HS-5 (cell line): ENCODE results near the gene ARHGEF25.
"Not testable (repeated sequence)": the region's sequence is repeated elsewhere in the genome, so short reads cannot be mapped to it uniquely, and the experiment has no call there.

Experiments used
- DNase-seq: peaks from one replicate; pipeline ENCODE4 v3.0.0-alpha.2; 2012; ENCODE audit warnings: low read depth

ARHGEF25 gene

DNA sequence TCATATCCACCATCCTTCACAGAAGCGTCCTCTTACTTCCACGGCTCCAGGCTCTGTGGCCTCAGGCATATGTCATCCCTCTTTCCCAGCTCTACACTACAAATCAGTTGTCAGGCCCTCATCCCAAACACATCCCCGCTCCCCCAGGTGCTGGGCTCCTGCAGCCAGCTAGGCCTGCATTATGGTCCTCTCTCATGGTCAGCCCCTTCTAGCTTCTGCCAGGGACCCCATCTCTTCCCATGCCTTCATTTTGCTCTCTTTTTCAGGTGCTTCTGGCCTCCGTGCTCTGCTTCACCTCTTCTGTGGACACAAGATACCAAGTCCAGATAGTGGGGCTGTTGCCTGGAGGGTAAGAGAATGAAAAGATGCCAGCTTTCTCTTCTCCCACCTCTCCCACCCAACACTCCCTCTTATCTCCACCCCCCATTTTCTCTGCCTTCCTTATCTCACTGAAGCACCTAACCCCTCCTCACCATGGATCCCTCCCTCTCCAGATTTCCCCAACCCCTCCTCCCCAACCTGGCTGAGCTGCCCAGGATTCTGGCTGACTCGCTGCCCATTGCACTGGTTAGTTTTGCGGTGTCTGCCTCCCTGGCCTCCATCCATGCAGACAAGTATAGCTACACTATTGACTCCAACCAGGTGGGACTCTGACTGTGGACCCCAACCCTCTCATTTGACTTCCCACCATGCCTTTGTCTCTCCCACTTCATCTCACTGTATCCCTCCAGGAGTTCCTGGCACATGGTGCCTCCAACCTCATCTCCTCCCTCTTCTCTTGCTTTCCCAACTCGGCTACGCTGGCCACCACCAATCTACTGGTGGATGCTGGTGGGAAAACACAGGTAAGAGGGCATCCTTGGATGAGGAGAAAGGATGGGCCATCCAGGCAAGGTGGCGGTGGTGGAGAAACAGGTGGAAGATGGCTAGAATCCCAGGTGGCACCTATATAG, 11.3 kb downstream of the ARHGEF25 start:
- DNase-seq, result no peak

- DNase-seq, result no peak
These were observed 12.2 kb downstream of the ARHGEF25 start for GRCh38 chr12:57623385-57623784.

DNA sequence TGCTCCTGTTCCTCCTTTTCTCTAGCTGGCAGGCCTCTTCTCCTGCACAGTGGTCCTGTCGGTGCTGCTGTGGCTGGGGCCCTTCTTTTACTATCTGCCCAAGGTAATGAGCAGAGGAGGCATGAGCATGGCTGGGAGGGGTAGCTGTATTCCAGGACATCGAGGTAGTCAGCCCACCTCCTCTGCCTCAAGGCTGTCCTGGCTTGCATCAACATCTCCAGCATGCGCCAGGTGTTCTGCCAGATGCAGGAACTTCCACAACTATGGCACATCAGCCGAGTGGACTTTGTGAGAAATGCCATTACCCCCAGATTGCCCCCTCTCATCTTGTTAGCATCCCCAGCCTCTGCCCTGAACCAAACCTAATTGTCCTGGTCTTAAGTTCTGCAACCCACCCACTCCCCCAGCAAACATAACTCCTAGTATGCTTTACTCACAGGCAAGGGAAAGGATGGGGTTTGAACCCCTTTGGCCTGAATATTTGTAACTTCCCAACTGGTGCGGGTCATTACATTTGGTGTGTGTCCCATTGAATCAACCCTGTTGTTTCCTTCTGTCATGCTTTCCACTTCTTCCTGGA, 12.7 kb downstream of the ARHGEF25 start:
- DNase-seq, result no peak

DNA sequence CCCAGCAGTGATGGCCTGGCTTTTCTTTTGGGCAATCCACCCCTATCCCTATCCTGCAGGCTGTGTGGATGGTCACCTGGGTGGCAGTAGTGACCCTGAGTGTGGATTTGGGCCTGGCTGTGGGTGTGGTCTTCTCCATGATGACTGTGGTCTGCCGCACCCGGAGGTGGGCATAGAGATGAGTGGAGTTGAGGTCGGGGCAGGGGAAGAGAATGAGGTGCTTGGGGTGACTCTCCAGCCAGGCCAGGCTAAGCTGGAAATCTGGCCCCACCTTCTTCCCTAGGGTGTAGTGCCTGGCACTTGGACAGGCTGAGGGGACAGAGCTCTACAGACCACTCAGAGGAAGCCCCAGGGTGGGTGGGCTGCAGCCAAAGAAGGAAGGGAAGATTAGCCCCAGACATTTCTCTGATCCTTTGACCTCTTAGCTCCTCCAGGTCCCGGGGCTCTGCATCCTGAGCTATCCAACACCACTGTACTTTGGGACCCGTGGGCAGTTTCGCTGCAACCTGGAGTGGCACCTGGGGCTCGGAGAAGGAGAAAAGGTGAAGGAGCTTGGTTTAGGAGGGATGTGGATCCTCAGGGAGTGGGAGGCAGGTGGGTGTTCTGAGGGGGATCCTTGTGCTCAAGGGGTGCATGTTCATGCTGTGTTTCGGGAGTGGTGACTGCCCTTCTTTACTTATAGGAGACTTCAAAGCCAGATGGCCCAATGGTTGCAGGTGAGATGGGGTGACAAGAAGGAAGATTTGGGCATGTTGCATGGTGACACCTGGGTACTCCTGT, 13.4 kb downstream of the ARHGEF25 start:
- no peak for DNase-seq

GRCh38 chr12:57625261-57626032, 14.2 kb downstream of the ARHGEF25 start:
- DNase-seq, result no peak

- DNase-seq, result no peak
These were observed 15.1 kb downstream of the ARHGEF25 start for GRCh38 chr12:57626111-57626920.

GRCh38 chr12:57626921-57627445, 15.7 kb downstream of the ARHGEF25 start:
- DNase-seq, result no peak

DNA sequence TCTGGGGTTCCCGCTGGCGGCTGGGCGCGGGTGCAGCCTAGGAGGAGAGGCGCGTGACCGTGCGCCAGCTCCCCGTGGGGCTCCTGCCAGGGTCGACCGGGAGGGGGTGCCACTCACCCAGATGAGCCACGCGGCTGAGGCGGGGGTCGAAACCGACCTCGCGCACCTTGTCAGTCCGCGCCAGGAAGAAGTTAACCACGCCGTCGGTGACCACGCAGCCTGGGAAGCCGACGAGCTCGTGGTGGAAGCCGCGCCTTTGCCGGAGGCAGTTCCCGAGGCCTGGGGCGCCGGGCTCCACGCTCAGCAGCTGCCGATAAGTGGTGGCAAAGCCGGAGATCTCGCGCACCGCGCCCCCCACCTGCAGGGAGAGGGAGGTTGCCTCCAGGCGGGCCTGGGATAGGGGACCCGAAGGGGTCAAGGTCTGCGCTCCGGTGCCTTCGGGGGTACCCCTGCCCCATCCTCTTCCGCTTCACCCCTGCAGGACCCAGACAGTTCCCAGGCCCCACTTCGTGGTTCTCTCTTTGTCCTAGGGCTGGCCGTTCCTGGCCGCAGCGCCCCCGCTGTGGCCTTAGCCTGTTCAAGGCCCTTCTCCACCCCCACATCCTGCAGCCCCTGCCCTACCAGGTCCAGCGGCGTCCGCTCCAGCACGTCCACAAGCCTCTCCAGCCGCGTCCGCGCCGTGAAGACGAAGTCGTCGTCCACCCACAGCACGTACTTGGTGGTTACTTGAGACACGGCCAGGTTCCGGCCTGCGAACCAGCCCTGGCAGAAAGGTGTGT, 16.5 kb downstream of the ARHGEF25 start:
- DNase-seq, result no peak

GRCh38 chr12:57628280-57629191, 17.3 kb downstream of the ARHGEF25 start:
- no peak for DNase-seq

GRCh38 chr12:57629897-57630471, 18.7 kb downstream of the ARHGEF25 start:
- DNase-seq, result no peak

DNA sequence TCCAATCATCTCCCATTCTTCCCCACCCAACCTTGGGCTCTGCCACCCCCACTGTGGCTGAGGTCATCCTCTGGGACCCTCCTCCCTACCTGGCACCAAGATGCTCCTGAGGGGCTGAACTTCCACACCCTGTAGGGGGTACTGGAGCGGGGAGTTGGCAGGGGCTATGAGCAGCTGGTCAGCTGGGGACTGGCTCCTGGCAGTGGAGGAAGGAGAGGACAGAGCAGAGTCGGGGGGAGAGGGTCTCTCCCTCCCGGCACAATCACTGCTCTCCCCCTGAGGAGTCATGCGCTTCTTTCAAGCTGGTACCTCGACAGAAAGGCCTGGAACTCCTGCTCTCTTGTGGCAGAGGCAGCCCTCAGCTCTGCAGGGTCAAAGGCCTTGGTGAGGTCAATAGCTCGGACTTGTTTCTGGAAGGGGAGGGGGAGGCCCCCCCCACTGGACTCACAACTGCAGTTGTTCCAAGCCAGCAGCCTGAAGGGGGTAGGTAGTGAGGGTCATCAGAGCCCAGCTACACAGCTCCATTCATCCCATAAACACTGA, 19.7 kb downstream of the ARHGEF25 start:
- no peak for DNase-seq

DNA sequence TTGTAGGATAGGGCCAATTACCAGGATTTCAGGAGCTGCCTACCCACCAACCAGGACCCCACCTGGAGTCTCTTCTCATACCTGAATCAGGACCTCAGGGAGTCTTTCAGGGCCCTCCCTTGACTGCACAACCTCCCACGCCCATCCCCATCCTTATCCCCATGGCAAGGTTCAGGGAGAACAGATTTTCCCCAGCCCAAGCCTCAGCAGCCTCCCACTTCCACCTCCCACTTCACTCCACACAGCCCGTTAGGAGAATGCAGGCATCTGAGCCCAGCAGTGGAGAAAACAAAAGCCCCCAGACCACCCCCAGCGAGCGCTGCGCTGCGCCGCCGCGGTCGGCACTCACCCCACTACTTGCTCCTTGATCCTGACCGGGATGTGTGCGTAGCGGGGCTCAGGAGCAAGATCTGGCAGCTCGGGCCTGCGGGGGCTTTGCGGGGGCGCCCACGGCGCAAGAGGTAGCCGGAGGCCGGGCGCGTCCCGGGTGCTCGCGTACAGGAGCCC, 20.4 kb downstream of the ARHGEF25 start:
- DNase-seq, result no peak

- DNase-seq, result no peak
These were observed 21.1 kb downstream of the ARHGEF25 start for GRCh38 chr12:57632073-57632957.

- no peak for DNase-seq
These were observed 22.0 kb downstream of the ARHGEF25 start, which contains the start of gene B4GALNT1 for GRCh38 chr12:57632958-57633840. TSS of gene B4GALNT1 (minus strand) at chr12:57633201. CDS start at chr12:57632132, 1,069 bp downstream.

- DNase-seq, result not testable (repeated sequence)
These were observed 25.5 kb downstream of the ARHGEF25 start for GRCh38 chr12:57636731-57637130.

GRCh38 chr12:57637364-57637763, 26.1 kb downstream of the ARHGEF25 start:
- DNase-seq, result no peak
